GM12873 (cell line): Measurements from ENCODE around the gene MID1.

Experiments
- TF ChIP-seq, protein P1 (sequence below): IDR thresholded peaks from 2 replicates; pipeline ENCODE4 v1.5.1; 2012; ENCODE audit warnings: low read depth, mild to moderate bottlenecking, moderate library complexity, low read length, control low read depth; ENCODE audit not compliant: insufficient read depth; ENCODE audit errors: missing control alignments

The MID1 gene, protein sequence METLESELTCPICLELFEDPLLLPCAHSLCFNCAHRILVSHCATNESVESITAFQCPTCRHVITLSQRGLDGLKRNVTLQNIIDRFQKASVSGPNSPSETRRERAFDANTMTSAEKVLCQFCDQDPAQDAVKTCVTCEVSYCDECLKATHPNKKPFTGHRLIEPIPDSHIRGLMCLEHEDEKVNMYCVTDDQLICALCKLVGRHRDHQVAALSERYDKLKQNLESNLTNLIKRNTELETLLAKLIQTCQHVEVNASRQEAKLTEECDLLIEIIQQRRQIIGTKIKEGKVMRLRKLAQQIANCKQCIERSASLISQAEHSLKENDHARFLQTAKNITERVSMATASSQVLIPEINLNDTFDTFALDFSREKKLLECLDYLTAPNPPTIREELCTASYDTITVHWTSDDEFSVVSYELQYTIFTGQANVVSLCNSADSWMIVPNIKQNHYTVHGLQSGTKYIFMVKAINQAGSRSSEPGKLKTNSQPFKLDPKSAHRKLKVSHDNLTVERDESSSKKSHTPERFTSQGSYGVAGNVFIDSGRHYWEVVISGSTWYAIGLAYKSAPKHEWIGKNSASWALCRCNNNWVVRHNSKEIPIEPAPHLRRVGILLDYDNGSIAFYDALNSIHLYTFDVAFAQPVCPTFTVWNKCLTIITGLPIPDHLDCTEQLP

DNA sequence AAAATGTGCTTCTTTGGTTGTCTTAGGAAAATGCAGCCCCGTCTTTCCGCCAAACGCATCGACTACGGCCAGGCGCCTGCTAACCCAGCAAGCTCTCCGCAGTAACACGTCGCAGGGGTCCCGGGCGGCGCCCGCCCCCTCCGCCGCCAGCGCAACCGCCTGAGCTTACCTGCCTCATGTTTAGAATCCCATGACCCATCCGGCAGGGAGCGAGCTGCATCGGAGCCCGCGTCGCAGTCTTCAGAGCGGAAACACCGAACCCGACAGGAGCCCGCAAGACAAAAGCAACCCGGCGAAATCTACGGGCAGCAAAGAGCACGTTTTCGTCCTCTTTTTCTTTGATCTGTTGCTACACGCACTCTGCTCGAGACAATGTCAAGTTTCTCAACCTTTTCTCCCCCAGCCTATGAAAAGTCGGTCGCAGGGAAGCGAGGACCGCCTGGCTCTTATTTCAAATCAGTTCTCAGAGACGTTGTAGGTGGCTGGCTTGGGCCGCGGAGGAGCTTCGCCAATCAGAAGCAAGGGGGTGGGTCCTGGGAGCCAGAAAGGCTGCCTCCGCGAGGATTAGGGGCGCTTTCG, at the start of gene MID1:
TSS of gene MID1 (minus strand) at position 465 of the 579 bp plus-strand sequence. CDS start 53,038 bp downstream, outside the sequence.
- TF ChIP-seq, protein P1, sequence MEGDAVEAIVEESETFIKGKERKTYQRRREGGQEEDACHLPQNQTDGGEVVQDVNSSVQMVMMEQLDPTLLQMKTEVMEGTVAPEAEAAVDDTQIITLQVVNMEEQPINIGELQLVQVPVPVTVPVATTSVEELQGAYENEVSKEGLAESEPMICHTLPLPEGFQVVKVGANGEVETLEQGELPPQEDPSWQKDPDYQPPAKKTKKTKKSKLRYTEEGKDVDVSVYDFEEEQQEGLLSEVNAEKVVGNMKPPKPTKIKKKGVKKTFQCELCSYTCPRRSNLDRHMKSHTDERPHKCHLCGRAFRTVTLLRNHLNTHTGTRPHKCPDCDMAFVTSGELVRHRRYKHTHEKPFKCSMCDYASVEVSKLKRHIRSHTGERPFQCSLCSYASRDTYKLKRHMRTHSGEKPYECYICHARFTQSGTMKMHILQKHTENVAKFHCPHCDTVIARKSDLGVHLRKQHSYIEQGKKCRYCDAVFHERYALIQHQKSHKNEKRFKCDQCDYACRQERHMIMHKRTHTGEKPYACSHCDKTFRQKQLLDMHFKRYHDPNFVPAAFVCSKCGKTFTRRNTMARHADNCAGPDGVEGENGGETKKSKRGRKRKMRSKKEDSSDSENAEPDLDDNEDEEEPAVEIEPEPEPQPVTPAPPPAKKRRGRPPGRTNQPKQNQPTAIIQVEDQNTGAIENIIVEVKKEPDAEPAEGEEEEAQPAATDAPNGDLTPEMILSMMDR, result no peak

DNA sequence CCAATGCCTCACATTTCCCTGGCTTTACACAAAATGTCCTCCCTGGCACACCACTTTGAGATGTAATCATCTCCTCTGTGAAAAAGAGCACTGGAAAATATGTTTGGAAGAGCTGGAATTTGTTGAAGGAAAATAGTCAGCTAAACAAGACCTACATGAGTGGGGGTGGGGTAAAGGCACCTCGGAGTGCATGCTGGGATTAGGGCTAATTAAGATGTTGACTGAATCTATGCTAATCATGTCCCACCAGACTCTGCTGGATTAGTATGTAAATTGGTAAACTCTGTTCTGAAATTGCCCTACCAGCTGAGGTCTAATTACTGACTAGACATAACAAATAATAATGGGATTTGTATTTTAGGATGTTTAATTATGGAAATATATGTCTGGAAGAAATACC, 46.8 kb upstream of the MID1 start:
- TF ChIP-seq, protein P1, result no peak

DNA sequence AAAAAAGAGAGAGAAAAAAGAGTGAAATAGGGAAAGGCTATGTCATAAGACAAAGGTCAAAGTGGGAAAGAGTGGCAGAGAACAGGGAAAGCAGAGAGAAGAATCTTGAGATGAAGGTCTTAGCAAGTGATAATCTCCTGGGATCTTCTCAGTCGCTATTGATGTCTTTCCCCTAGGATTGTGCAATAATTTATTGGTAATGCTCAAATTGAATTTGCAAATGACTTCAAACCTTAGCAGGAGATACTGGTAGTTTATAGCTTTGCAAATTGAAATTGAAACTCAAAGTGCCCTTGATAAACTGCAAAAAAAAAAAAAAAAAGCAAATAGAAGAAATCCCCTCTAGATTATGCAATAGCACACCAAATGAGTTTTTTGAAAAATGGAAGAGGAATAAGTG, 45.7 kb upstream of the MID1 start:
- TF ChIP-seq, protein P1, result no peak

DNA sequence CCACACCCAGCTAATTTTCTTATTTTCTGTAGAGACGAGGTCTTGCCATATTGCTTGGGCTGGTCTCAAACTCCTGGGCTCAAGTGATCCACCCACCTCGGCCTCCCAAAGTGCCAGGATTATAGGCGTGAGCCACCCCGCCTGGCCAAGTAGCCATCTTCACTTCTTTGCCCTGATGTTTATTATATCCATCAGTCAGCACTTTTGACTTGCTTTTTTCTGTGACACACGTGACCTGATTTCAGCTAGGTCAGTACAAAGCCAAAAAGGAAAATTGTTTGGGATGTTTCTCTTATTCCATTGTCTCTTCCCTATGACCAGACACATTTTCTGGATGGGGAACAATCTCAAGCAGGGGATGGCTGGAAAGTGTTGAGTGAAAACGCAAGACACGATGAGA, 45.3 kb upstream of the MID1 start:
- TF ChIP-seq, protein P1, result no peak

DNA sequence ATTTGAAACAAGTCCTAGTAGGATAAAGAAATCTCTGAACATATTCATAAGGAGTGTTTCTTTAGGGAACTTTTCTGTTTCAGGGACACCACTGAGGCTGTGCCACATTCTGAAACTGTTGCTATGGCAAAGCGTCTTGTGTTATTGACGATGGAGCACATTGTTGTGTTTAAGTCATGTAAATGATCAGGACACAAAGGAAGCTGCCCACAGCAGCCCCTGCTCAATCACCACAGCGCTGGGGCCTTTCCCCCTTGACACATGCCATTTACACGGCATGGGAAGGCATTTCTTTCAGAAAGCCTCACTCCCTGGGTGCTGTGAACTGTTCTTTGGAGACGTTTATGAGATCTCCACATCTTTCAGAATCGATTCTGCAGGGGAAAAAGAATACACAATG, 39.8 kb upstream of the MID1 start:
- TF ChIP-seq, protein P1, result no peak

DNA sequence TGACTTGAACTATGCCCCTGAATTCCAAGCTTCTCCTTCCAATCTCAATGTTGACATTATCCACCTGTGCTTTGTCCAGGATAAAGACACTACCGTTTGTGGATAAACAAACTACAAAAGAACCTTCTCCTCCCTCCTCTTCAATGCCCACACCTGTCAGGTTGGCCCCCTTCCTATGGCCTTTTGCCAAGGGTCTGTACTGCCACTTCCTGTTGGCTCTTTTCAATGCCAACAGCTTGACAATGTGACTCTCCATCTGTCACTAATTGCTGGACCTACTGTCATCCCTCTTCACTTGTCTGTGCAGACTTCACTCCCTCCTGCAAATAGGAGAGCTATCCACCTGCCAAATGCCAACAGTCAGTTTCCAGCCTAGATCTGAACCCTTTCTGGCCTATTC, 35.8 kb upstream of the MID1 start:
- TF ChIP-seq, protein P1, result no peak

DNA sequence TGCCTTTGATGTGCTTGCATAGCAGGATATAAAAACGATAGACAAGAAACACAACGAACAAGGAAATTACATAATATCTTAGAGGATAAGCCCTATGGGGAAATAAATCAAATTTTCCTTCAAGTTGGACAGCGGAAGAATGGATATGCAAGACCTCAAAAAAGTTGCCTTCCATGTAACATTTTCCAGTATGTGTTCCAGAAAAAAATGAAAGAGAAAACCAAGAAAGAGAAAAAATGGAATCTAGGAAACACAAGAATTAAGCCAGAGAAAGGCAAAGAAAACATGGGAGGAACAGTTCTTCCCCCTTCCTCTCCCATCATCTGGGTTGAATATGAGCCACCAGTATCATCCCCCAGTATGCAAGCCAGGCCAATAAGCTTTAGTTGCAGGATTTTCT, 34.6 kb upstream of the MID1 start:
- TF ChIP-seq, protein P1, result no peak
